HG03442 (cell line): ENCODE data around the gene CAPN7.
A peak's percentile ranks its signal among the peaks of the same experiment; 100 is the strongest.

ENCODE experiments used
- ATAC-seq: cut with Tn5 transposase; IDR thresholded peaks from one replicate; pipeline ENCODE4 v1.9.1; 2021; ENCODE audit warnings: mild to moderate bottlenecking, moderate library complexity; ENCODE audit not compliant: unreplicated experiment

CAPN7 gene

DNA sequence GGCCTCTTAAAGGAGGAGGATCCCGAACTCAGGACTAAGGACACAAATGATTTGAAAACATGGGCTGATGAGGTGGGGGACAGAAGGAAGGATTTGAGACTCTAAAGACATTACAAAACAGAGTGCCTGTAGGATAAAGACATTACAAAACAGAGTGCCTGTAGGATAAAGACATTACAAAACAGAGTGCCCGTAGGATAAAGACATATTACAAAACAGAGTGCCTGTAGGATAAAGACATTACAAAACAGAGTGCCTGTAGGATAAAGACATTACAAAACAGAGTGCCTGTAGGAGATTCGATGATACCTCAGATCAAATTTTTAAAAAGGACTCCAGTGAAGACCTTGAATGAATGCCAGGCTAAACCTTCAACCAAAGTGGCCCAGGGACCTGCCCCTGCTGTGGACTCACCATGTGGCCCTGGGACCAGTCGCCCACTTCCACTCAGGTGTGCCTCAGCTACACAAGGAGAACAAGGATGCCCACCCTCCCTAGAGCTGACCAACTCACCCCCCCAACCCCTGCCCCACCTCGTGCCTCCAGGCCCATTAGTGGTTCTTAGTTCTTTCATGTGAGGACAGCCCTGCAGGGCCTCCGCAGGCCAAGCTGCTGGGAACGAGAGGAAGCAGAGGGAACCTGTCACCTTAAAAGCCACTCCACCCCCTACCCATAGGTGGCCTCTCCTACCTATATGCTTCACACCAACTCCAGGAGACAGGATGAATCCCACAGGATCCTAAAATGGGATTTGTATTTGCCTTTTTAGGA is 66.6 kb downstream of the CAPN7 start:
- no peak for ATAC-seq

DNA sequence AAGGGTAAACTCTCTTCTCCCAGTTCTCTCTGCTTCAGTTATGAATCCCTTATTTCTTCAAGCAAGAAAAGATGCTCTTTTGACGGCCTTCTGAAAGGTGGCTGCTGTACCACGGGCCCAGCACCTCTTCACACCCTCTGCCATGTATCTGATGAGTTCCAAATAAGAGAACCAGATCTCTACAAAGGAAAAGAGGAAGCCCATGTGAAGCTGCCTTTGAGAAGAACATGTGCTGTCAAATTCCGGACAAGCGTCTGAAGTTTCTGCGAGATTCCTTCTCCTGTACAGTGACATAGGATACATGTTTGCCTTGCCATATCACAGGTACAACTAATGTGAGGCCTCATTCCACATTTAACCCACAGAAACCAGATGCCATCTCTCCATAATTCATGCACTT is 67.2 kb downstream of the CAPN7 start:
- no peak for ATAC-seq

DNA sequence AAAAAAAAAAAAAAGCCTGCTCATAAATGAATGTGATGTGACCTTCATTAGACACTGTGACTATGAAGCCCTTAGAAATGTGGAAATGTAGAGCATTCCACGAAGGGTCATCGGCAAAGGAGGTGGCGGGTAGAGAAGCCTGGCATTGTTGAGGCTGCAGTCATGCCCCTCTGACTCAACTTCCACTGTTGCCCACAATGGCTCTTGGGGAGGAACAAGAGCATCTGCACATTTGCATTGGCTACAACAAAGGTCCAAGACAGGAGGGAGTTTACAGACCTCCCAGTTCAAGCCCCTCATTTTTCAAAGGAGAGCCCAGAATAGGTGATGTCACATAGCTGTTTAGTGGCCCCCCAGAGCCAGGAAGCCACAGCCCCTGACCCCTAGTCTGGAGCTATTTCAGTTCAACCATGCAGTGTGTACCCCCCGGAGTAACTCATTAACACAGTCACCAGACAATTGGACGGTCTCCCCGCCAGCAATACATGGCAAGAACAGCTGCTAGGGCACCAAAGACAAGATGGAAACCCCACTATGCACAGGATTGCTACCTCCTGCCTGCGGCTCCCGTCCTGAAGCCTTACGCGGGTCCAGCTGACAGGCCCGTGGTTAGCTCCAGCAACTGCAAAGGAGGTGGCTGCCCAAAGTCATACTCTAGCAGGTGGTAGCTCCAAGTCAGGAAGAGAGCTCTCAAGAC is 70.1 kb downstream of the CAPN7 start:
- ATAC-seq: no peak

DNA sequence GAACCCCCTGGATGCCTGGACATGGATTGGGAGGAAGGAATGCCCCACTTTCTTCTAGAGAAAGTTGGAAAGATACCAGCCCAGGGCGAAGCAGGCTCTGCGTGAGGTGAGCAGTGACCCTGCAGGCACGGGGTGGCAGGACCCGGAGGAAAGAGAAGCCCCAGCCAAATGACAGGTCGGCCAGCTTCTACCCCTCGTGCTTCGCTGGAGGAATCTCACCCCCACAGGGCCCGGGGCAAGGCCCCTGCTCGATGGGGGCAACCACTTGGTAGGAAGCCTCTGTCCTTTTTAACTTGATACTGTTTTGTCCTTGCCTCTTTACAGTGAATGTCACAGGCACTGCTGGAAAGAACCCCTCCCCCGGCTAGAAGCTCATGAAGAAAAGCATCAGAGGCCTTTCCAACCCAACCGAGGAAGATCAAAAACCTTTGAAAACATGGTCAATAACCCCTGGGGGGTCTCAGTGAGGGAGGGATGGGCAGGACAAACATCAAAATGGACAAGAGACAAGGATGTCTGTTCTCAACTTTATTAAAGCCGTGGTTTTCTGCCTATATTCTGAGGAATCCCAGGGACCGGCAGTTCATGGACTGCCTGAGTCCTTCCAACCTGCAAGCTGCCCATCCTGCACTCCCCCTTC is 71.9 kb downstream of the CAPN7 start:
- no peak for ATAC-seq

DNA sequence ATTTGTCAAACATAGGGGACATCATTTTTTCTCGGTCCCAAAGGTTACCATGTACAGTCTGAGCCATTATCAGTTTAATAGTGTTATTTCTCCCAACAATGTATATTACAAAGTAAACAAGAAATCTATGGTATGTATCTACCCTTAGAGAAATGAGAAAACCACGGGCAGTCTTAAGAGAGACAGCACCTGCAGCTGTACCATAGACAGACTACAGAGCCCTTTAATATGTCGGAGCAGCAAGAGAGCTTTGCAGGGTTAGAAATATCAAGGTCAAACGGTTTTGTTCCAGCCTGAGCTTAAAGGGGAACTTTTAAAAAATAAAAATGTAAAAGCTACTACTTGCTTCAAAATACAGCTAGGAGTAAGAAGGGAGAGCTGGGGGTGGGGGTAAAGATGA is 73.2 kb downstream of the CAPN7 start:
- ATAC-seq: no peak

DNA sequence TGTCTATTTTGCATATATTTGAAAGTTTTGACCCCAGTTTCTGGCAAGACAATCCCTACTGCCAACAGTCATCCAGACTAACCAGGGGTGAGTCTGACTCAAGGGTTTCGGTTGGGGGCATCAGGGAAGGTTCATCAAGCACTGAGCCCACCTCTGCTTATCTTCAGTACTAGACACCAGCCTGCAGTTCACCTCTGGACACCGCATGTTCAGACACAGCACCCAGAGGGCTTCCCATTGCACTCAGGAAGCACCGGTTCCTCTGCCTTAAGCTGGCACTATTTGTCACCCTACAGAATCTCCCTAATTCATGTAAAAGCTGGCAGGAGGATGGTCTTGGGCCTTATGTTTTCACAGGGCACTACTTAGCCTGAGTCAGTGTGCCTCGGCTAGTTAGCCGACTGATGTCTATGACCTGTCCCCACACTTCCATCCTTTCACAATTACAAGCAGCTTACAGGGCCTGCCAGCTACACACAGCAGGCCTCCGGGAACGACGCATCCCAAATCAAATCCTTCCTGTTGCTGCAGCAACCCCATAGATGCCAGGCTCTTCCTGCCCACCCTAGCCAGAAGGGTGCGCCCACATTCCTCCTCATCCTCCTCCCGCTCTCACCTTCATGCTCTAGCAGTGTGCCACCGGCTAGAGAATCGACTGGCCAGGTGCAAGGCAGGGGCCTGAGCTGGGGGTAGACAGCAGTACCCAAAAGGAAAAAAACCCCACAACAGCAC is 73.8 kb downstream of the CAPN7 start:
- no peak for ATAC-seq

DNA sequence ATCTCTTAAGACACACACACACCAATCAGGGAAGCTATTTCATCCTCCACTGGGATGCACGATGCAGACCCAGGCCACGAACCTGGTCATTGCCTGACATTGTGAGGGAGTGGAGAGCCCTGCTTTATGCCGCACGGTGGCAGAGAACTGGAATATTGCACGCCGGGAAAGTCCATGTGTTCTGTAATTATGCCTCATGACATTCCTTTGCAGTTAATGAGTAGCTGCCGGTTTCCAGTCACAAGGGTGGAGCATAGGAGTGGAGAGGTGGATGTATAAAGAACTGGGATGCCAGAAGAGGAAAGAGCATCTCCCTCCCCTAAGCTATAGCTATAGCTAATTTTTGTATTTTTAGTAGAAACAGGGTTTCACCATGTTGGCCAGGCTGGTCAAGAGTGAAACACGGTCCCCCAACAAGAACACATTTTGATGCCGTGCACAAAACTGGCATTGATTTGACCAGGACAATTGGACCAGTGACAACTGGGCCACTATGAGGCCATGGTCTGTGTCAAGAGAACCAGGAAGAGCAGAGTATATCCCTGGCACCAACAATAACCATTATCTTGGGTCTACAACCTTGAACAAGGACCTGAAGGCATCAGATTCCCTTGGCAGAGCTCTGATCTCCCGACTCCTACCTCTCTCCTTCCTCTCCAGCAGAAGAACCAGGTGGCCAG is 74.9 kb downstream of the CAPN7 start:
- no peak for ATAC-seq

DNA sequence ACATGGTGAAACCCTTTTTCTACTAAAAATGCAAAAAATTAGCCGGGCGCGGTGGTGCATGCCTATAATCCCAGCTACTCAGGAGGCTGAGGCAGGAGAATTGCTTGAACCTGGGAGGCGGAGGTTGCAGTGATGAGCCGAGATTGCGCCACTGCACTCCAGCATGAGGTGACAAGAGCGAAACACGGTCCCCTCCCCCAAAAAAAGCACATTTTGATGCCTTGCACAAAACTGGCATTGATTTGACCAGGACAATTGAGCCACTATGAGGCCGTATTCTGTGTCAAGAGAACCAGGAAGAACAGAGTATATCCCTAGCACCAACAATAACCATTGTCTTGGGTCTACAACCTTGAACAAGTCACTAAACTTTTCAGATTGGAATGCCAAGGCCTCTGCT is 75.8 kb downstream of the CAPN7 start:
- no peak for ATAC-seq

DNA sequence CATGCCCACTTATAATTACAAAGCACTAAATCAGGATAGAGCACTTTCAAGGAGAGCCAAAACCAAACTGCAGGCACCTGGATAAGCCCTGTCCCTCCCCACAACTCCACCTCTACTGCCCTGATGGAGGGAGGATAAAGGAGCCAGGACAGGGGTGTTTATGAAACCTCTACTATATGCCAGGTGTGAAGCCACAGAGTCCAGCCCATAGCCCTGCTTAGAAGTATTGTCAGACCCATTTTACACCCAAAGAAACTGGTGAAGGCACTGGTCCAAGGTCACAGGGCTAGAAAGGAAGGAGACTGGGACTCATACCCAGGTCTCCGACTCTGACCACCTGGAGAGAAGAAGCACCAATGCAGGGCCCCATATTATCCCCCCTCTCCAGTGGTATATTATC is 77.7 kb downstream of the CAPN7 start:
- ATAC-seq: no peak

DNA sequence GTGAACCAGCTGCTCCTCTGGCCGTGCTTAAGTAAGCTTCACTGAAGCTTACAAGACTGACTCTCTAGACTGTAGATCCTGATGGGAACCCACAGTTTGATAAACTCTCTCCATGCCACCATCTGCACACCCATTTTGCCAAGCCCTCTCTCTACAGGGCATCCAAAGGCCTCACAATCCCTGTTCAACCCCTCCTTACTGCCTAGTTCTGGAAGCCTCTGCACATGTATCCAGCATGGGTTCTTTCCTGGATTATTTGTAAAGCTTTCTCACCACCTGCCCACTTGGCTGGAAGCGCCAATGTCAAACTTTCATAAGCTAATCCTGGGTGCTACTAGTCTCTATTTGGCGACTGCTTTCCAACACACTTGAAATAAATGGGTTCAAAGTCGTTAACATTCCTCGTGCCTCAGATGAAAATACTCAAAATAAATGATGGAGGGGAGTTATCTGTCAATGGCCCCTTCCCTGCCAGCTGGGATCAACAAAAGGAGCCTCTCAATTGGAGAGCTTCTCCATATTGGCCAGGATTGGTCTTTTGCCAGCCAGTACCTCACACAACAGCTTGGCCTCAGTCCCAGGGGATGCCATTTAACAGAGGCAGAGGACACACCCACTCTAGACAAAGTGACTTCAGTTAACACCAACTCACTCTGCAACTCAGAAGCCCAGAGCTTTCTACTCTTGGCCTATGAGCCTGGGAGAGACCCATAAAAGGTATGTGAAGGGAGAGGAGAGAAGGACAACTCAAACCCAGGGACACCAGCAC is 78.3 kb downstream of the CAPN7 start:
- ATAC-seq: no peak

DNA sequence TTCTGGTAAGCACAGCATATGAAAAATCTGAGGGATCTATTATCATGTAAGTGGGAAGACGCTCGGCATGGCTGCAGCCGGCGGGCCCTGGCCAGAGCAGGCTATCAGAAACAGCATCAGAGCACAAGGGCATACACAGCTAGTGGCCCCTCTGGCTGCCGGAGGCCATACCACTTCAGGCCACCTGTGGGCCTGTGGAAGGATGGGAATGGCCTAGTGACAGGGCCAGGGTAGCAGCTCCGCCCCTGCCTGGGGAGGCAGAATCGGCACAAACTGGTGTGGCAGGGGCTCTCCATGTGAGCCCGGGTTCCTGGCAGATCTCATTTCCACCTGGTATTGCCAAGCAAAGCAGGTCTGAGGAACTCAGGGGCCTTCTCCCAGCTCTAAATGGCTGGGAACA is 80.0 kb downstream of the CAPN7 start:
- ATAC-seq: no peak

DNA sequence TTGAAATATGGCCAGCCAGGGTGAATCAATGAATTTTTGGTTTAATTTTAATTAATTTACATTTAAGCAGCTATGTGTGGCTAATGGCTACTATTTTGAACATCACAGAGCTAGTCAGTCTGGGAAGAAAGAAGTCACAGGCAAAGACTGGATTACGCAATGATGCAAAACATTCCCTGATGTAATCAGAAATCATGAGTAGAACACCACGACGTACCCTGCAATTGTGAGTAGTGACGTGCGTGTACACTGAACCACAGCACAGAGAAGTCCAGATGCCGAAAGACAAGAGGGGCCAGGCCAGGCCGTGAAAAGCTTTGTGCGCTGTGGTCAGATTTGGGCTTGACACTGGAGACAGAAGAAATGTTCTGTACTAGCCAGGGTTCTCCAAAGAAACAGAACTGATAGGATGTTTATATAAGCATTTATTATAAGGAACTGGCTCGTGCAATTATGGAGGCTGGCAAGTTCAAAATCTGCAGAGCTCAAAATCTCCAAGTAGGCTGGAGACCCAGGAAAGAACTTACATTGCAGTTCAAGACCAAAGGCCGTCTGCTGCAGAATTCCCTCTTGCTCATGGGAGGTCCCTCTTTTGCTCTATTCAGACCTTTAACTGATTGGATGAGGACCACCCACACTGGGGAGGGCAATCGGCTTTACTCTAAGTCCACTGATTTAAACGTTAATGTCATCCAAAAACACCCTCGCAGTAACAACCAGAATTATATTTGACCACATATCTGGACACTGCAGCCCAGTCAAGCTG is 81.7 kb downstream of the CAPN7 start:
- ATAC-seq: no peak

DNA sequence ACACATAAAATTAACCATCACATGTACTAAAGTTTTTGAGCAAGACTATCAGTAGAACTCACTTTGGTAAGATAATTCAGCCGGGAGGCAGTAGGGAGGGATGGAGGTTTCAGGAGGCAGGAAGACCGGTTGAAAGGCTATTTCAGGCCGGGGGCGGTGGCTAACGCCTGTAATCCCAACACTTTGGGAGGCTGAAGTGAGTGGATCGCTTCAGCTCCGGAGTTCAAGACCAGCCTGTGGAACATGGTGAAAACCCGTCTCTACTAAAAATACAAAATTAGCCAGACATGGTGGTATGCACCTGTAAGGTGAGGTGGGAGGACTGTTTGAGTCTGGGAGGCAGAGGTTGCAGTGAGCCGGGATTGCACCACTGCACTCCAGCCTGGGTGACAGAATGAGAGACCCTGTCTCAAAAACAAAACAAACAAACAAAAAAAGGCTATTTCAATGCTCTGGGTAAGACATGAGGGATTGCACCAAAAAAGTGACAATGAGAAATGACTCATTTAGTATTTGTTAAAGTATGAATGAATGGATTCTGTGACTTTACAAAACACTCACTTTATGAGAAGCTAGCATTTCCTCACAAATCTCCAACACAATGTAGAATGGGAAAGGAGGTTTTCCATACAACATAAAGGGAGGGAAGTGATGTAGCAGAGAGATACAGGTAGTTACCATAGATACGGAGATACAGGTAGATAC is 82.4 kb downstream of the CAPN7 start:
- ATAC-seq: no peak

DNA sequence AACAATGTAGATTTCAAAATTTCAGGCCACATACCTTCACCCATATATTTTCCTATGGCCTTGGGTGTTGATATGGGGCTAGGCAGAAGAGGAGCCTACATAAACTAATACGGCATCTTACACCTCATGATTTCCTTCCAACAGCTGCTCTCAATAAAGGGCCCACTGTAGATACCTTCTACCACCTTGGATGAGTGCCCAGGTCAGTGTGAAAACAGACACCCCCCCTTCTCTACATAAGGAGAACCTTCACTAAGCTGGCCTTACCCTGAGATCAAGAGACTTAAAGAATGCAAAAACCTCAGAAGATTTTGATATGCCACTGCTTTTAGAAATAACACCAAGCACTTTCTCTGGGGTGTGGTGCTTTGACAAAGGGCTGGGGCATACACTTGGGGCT is 83.6 kb downstream of the CAPN7 start:
- ATAC-seq: no peak

DNA sequence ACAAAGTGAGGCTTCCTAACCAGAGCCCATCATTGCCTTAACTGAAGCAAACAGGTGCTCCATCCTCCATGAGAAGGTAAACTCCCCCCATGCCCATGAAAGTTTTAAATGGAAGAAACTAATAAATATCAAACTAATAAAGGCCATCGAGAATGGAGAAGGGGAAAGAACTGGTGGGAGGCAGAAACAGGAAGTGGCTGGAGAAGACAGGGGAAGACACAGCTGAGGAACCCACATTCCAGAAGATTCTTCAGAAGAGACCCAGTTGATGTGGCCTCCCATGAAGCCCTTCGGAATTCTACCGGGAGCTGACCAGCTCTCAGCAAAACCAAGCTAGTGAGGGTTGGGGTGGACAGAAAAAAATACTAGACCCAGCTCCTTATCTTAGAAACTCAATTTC is 84.7 kb downstream of the CAPN7 start:
- ATAC-seq: no peak

DNA sequence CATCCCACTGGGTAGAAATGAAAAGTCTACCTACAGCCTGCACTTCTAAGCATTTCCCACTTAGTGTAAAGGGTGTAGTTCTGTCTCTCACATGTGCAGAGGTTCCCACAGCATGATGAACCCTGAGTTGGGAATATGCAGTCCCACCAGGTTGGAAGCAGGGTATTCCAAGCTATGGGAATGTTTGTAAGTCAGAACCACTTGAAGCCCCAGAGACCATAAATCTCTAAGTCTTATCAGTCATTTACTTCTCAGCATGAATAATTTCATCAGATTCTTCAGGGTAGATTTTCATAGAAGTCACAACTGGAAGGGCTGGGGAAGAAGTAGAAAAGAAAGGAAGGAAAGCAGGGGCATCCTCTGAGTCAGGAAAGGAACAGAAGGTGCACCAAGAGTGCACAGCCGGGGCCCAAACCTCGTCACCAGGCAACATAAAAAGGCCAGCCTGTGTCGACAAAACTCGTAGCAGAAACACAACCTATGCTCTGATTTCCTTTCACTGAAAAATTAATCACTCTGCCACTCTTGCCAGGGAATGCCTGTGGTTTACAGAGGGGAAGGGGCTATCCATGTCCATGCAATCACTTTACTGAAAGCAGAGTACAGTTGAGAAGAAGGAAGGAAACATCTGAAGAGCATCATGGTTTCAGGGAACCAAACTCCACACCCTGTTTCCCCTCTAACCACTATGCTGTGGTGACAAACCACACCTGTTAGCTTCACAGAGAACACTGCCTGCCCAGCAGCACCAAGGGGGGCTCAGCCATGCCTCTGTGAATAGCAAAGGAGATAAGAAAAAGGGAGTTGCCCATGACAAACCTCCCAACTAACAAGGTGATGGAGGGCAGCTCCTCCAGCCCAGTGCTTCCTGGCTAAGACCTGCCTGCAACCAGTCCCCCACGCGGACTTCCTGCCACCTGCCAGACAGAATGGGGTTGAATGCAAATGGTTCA is 85.8 kb downstream of the CAPN7 start:
- peak; percentile 87 for ATAC-seq

DNA sequence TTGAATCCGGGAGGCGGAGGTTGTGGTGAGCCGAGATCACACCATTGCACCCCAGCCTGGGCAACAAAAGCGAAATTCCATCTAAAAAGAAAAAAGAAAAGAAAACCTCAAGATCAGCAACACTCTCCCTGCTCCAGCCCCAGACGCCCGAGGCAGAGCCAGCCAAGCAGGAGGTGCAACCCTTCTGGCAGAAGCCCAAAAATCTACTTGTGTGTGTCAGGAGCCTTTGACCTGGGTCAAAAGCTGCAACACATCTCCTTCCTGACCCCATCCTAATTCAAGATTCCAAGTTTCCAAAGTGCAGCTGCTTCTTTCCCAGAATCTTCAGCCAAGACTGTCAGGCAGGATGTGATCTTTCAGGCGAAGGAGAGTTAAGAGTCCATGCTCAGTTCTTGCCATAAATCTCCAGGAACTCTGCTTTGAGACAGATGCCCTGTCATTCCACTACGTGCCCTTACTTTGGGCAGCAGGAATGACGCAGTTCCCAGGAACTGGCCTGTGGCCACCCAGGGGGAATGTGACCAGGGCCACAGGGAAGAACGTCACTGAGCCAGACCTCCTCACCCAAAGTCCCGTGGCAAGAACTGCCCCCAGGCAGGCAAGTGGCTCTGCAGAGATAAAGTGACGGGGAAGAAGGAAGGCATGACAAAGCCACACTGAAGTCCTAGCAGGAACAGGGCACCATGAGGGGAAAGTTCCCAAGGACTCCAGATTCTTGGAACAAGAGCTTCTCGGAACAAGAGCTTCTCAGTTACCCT is 86.9 kb downstream of the CAPN7 start:
- no peak for ATAC-seq
